GM12872 (cell line): ENCODE data around the gene IGFL3.

ENCODE experiments used
- CTCF ChIP-seq: IDR thresholded peaks from 3 replicates; pipeline ENCODE4 v1.5.1; 2011; ENCODE audit warnings: low read depth, mild to moderate bottlenecking, low read length, moderate library complexity; ENCODE audit not compliant: insufficient read depth

The IGFL3 gene

DNA sequence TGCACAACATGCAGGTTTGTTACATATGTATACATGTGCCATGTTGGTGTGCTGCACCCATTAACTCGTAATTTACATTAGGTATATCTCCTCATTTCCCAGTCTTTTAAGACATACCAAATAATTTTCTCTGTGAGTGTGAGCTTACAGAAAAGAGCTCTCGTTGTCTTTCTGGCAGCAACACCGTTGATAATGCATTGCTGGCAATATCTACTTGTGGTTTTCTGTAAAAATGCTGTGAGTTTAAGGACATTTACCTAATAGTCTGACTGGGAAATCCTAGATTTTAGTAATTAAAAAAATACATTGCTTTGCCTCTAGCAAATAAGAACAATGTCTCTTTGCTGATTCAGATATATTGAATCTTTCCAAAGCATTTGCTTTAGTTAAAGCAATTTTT, 8.4 kb downstream of the IGFL3 start:
- TF ChIP-seq CTCF, result no peak

DNA sequence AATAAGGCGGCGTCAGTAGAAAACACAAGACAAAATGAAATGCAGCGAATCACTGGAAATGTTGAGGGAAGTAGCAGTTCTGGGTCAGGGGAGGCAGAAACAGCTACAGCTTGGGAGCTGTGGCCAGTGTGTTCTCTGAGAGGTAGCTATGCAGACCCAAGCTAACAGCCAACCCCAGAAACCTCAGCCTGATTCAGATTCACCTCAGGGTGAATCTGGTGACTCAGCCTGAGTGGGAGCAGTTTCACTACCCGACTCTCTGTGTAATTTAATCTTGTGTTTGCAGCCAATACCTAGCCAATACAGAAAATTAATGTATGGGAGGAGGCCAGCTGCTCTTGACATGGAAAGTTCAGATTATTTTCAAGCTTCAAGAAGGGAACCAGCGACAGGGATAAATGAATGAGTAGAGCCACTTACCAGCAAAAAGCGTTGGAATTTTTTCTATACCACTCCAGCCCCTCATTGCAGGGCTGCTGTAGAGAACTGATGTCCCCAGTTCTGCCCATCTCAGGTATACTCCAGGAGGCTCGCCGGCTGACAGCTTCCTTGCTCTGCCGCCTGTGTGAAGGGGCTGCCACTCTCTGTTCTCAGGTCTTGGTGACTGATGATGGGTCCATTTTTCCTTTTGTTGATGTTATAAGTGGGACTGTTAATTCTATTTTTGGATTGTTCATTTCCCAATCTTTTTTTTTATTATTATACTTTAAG, 8.9 kb downstream of the IGFL3 start:
- TF ChIP-seq CTCF, result no peak

GRCh38 chr19:46113726-46114125, 10.8 kb downstream of the IGFL3 start:
- no peak for TF ChIP-seq CTCF

GRCh38 chr19:46112527-46112926, 12.0 kb downstream of the IGFL3 start:
- TF ChIP-seq CTCF, result no peak

- TF ChIP-seq CTCF, result no peak
Observed at GRCh38 chr19:46111376-46111775, 13.1 kb downstream of the IGFL3 start.

DNA sequence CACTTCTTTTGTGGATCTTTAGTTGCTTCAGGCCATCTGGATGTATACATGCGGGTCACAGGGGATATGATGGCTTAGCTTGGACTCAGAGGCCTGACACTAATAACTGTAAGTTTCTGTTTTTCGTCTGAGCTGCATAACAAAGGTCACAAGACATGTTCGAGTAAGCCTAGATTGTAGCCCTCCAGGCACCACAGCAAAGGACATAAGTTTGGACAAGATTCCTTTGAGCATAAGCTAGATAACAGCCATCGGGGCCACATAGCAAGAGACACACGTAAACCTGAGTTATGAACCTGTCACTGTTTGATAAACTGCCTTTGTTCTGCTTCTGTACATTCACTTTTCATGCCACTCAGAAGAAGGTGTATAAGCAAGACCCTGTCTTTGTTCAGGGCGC, 14.6 kb downstream of the IGFL3 start:
- TF ChIP-seq CTCF, result no peak

GRCh38 chr19:46107371-46107770, 17.1 kb downstream of the IGFL3 start:
- TF ChIP-seq CTCF, result no peak
